ENCODE data around the gene TBX18.

The TBX18 gene

GRCh38 chr6:84774157-84774984, 10.0 kb upstream of the TBX18 start (continued):
- TF ChIP-seq ZNF248 (tag by site-specific recombination; IDR thresholded peaks at IDR 0.05) = no peak
- TF ChIP-seq ZSCAN16 (tag by site-specific recombination; IDR thresholded peaks at IDR 0.05) = no peak
- no peak; the same call in 1 of the 2 replicates for TF ChIP-seq REST (tag by site-specific recombination; IDR thresholded peaks at IDR 0.05)
- no peak for TF ChIP-seq TRIM28 (IDR thresholded peaks at IDR 0.05; ENCODE audit: borderline replicate concordance, low read length)
- peak; percentile 19; the same call in 1 of the 2 replicates for TF ChIP-seq PBX3 (CRISPR knock-in tag; IDR thresholded peaks at IDR 0.05)
- TF ChIP-seq KLF8 (tag by site-specific recombination; IDR thresholded peaks at IDR 0.05) = no peak
- TF ChIP-seq ZNF544 (tag by site-specific recombination; IDR thresholded peaks at IDR 0.05) = no peak
- no peak for TF ChIP-seq ZBTB1 (tag by site-specific recombination; IDR thresholded peaks at IDR 0.05)
- no peak for TF ChIP-seq ZNF214 (tag by site-specific recombination; IDR thresholded peaks at IDR 0.05; ENCODE audit: borderline replicate concordance)
- no peak for TF ChIP-seq ZNF391 (tag by site-specific recombination; IDR thresholded peaks at IDR 0.05; ENCODE audit: borderline replicate concordance, low read depth)
- peak; percentile 65; the same call in 1 of the 2 replicates for TF ChIP-seq ZNF501 (tag by site-specific recombination; IDR thresholded peaks at IDR 0.05)
- no peak for TF ChIP-seq ZNF221 (tag by site-specific recombination; IDR thresholded peaks at IDR 0.05; ENCODE audit: borderline replicate concordance)
- no peak for TF ChIP-seq OVOL3 (tag by site-specific recombination; IDR thresholded peaks at IDR 0.05)
- TF ChIP-seq ZNF843 (tag by site-specific recombination; IDR thresholded peaks at IDR 0.05) = no peak
- TF ChIP-seq ZNF280D (tag by site-specific recombination; IDR thresholded peaks at IDR 0.05) = no peak
- TF ChIP-seq ZNF302 (tag by site-specific recombination; IDR thresholded peaks at IDR 0.05; ENCODE audit: low read depth) = no peak
- no peak for TF ChIP-seq ZNF423 (tag by site-specific recombination; IDR thresholded peaks at IDR 0.05)
- TF ChIP-seq ZBTB17 (tag by site-specific recombination; IDR thresholded peaks at IDR 0.05) = no peak; the same call in 1 of the 2 replicates
- no peak for TF ChIP-seq ZNF202 (tag by site-specific recombination; IDR thresholded peaks at IDR 0.05; ENCODE audit: borderline replicate concordance)
- TF ChIP-seq ZNF433 (tag by site-specific recombination; IDR thresholded peaks at IDR 0.05; ENCODE audit: low read depth) = no peak
- peak; percentile 71 for TF ChIP-seq PATZ1 (tag by site-specific recombination; IDR thresholded peaks at IDR 0.05)
- TF ChIP-seq KLF9 (tag by site-specific recombination; IDR thresholded peaks at IDR 0.05; ENCODE audit: low read depth) = no peak
- no peak for TF ChIP-seq ZSCAN18 (tag by site-specific recombination; IDR thresholded peaks at IDR 0.05)
- TF ChIP-seq ZNF138 (tag by site-specific recombination; IDR thresholded peaks at IDR 0.05; ENCODE audit: borderline replicate concordance) = no peak
- no peak for TF ChIP-seq ZNF571 (tag by site-specific recombination; IDR thresholded peaks at IDR 0.05)
- no peak for TF ChIP-seq ZNF169 (tag by site-specific recombination; IDR thresholded peaks at IDR 0.05)
- no peak for TF ChIP-seq ZNF132 (tag by site-specific recombination; IDR thresholded peaks at IDR 0.05; ENCODE audit: borderline replicate concordance)
- TF ChIP-seq ZNF341 (tag by site-specific recombination; IDR thresholded peaks at IDR 0.05; ENCODE audit: low read depth) = peak; percentile 89
- TF ChIP-seq KLF1 (tag by site-specific recombination; IDR thresholded peaks at IDR 0.05) = 0 out of 2 replicates have a peak, but pooled peaks have one; percentile 5
